Stimulated activated CD4-positive, alpha-beta T cell treated with anti-CD3 and anti-CD28 coated beads, TNF-alpha, amount 100 ng/mL, for 1 hour (primary cell): ENCODE results near the gene EMC9.

Source experiments
- DNase-seq, 3 donors: peaks; one replicate each; pipeline ENCODE4 v3.0.0-alpha.2; 2020; ENCODE audit warnings: low read depth in 3 of 3, low spot score in 1 of 3

The EMC9 gene

GRCh38 chr14:24092505-24093206, 48.7 kb downstream of the EMC9 start:
- no peak for DNase-seq

GRCh38 chr14:24092110-24092504, 49.3 kb downstream of the EMC9 start:
- no peak for DNase-seq

- no peak for DNase-seq
Observed at GRCh38 chr14:24089890-24090289, 51.5 kb downstream of the EMC9 start.
